H1 (cell line): ENCODE data around the gene MCC. TPM values are rescaled to one million over a fixed set of nuclear protein-coding genes. Genes with fewer than 3 reads are reported as not detected.

Experiments
- CBX5 ChIP-seq: fragments of 300-800, 300-1000 bp; sonication (generic); IDR thresholded peaks from 2 replicates; pipeline ENCODE4 v1.7.1; 2016; ENCODE audit warnings: antibody characterized with exemption, low read length, low read depth
- CEBPB ChIP-seq: IDR thresholded peaks from 2 replicates; pipeline ENCODE4 v1.6.1; 2012; ENCODE audit warnings: low read depth, low read length
- E2F6 ChIP-seq: IDR thresholded peaks from 2 replicates; pipeline ENCODE4 v1.6.1; 2012; ENCODE audit warnings: inconsistent platforms
- HDAC2 ChIP-seq, 2 experiments: fragments of 300-600 bp in 1 of 2; sonication (generic) in 1 of 2; IDR thresholded peaks; 2 replicates each; pipeline ENCODE4 v1.6.1; 2011 to 2012; ENCODE audit warnings: low read depth in 2 of 2, low read length in 2 of 2, mild to moderate bottlenecking in 2 of 2, moderate library complexity in 2 of 2, borderline replicate concordance in 1 of 2, inconsistent platforms in 1 of 2
- HDAC6 ChIP-seq: IDR thresholded peaks from one replicate; pipeline ENCODE4 v1.7.1; 2012; ENCODE audit warnings: low read depth, mild to moderate bottlenecking, inconsistent platforms, low read length, moderate library complexity
- KDM1A ChIP-seq: fragments of 200-600, 300-600 bp; sonication (generic); IDR thresholded peaks from 2 replicates; pipeline ENCODE4 v1.7.1; 2016; ENCODE audit warnings: mild to moderate bottlenecking, low read length, borderline replicate concordance
- RXRA ChIP-seq: IDR thresholded peaks from 2 replicates; pipeline ENCODE4 v1.6.1; 2011; ENCODE audit warnings: low read depth, mild to moderate bottlenecking, low read length, moderate library complexity; ENCODE audit not compliant: insufficient read depth
- polyA plus RNA-seq, 7 experiments: library from polyadenylated mRNA; depleted of rRNA in 3 of 7; stranded (reverse) in 5 of 7; unstranded in 2 of 7; fragments of >200 nt in 5 of 7; fragments of 200-250 nt in 2 of 7; gene quantifications; 1 replicate in 5 of 7; 2 replicates in 1 of 7; 4 replicates in 1 of 7; pipeline versions ENCODE4 v1.2.1 to v1.2.3, GENCODE V29; 2011 to 2013; ENCODE audit warnings: missing spikeins in 2 of 7, mixed read lengths in 2 of 7
- total RNA-seq: library from RNA; stranded (reverse); fragmentation: NEBNext Ultra II Directional; extraction: Animal tissue kit (Norgen Biotek cat#: 25700); gene quantifications from 2 replicates; pipeline ENCODE4 v1.2.1, GENCODE V29; 2021

MCC gene
- total and polyA plus RNA-seq, 2 of the 8 experiments (the other 6 are each of a cell fraction or from before 2014, with no cell fraction given): 2.6 to 18.3 TPM

DNA sequence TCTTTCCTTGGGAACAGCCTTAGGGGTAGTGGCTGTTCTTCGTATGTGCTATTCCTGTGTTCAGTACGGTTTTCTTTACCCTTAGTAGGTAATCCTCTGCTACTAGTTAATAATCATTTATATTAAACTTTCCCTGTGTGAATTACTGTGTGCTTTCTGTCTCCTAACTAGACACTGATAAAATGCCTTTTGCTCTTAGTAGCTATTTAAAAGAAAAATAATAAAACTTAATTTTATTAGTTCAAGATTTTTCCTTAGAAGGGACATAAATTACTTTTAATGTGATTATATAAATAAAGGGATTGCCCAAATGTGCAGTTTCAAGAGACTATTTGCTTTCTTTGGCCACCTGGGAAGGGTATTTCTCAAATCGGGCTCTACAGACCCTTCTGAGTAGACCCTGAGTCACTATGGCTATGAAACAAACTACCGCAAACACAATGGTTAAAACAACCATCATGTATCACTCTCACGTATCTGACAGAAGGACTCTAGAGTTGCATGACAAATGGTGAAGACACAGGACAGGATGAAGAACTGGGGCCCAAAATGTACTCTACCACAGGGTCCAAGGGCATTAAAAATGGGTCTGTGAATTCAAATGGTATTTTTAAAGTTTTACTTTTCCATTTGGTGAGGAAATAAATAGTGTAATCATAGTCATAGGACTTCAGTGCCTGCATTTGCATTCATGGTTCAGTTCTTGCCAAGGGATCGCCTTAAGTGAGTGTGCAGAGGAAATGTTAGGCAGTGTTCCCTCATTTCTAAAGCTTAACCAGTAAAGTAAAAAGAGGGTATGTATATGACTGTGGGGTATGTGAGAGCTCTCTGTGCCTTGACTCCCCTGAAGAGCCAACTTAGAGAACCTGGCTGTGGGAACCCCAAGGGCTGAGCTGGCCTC, 150.5 kb downstream of the MCC start (continued):
- TF ChIP-seq E2F6: no peak
- no peak for TF ChIP-seq CBX5
- TF ChIP-seq HDAC2 (IDR thresholded peaks at IDR 0.05; ENCODE audit: borderline replicate concordance in 1 of 2, low read depth in 2 of 2, low read length in 2 of 2): no peak
- no peak for TF ChIP-seq HDAC6
- no peak for TF ChIP-seq KDM1A
- TF ChIP-seq CEBPB: no peak
- TF ChIP-seq RXRA: no peak
- TF ChIP-seq, all 59 proteins: peak for 0
